Psoas muscle (tissue), 8 donors: Measurements from ENCODE around the gene IL10. TPM values are rescaled to one million over a fixed set of nuclear protein-coding genes. Genes with fewer than 3 reads are reported as not detected.
"Not testable (repeated sequence)": the region's sequence is repeated elsewhere in the genome, so short reads cannot be mapped to it uniquely, and the experiment has no call there.

Experiments
- ATAC-seq, 4 donors: fragments of 200-7000 bp; cut with Tn5 transposase; one replicate each; pipeline ENCODE4 v1.9.1; 2020; ENCODE audit warnings: moderate library complexity in 3 of 4, mild to moderate bottlenecking in 2 of 4
- DNase-seq, 2 donors: peaks; one replicate each; pipeline ENCODE4 v3.0.0-alpha.2; 2020
- H3K27ac ChIP-seq: fragments of 200-600 bp; one replicate; pipeline ENCODE4 v1.8.0; 2022
- H3K27me3 ChIP-seq, 3 donors: fragments of 200-600 bp in 1 of 3; one replicate each; pipeline versions ENCODE4 v1.6.1 to v1.8.0; 2013 to 2022; ENCODE audit warnings: low read length in 2 of 3, mild to moderate bottlenecking in 2 of 3, moderate library complexity in 1 of 3; ENCODE audit not compliant: insufficient read depth in 3 of 3
- H3K36me3 ChIP-seq, 2 donors: fragments of 200-600 bp in 1 of 2; one replicate each; pipeline versions ENCODE4 v1.6.1 to v1.8.0; 2013 to 2022; ENCODE audit warnings: low read depth in 1 of 2, mild to moderate bottlenecking in 1 of 2, moderate library complexity in 1 of 2; ENCODE audit not compliant: insufficient read depth in 1 of 2
- H3K4me1 ChIP-seq: fragments of 200-600 bp; one replicate; pipeline ENCODE4 v1.8.0; 2022
- H3K4me3 ChIP-seq: fragments of 200-600 bp; one replicate; pipeline ENCODE4 v1.8.0; 2022; ENCODE audit warnings: mild to moderate bottlenecking
- H3K9me3 ChIP-seq: fragments of 200-600 bp; one replicate; pipeline ENCODE4 v1.8.0; 2022
- WGBS, 3 donors: extraction: QIAGEN DNeasy Blood & Tissue Kit; methylation state at CpG; one replicate each; pipeline versions ENCODE4 v1.1.6 to v1.1.7; 2013; 5-methylcytosine and 5-hydroxymethylcytosine counted together
- intact Hi-C, 2 donors: fragments of 100-400 bp; cut with DNase I; formaldehyde crosslinking; loops; one replicate each; pipeline versions ENCODE4 v1.11.0 to v1.14.2; 2022
- polyA plus RNA-seq, 3 donors: library from polyadenylated mRNA; stranded (reverse); fragments of 200-250 nt; gene quantifications; one replicate each; pipeline ENCODE4 v1.2.3, GENCODE V29; 2013
- total RNA-seq, 4 donors: library from RNA; stranded (reverse); fragmentation: NEBNext Ultra II Directional in 2 of 4; extraction: Animal tissue kit (Norgen Biotek cat#: 25700) in 2 of 4; gene quantifications; one replicate each; pipeline versions ENCODE4 v1.2.1 to v1.2.4, GENCODE V29; 2021 to 2023
- TF ChIP-seq, protein P1 (sequence below): fragments of 200-600 bp; IDR thresholded peaks from one replicate; pipeline ENCODE4 v1.8.0; 2022; ENCODE audit warnings: antibody characterized with exemption
- donor health status: healthy with polysubstance abuse.
- donor health status: DM: no; HTN: no; CAD: no; lungs with moderate emphysema.
- donor health status: Bipolar disorder and iron deficiency.
- donor health status: healthy.
- donor health status: DM: yes; HTN: yes; CAD: no.
- donor health status: DM: no; HTN: no; CAD: no.
- donor health status: DM: no; HTN: no; CAD: no.
- donor health status: DM: yes; HTN: yes; CAD: no.

IL10 gene
- total and polyA plus RNA-seq, 7 donors: 0.20 to 0.82 (median 0.38) TPM; not detected in 1

DNA sequence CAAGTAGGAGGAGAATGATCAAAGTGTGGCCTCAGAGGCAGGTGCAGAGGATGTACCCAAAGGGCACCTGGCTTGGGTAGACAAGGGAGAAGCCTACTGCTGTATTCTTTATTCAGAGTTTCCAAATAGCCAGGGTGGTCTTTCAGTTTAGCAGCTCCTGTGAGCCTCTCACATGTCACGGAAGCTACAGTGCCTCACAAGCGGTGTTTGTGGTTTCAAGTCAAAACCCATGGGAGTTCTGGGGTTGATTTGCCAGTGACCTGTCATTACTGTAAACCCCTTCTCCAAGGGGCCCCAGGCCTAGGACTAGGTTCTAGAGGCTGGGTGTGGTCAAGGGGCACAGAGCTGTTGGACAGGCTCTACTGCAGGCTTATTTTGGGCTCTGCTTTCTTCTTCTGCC lies 10.2 kb upstream of the IL10 start:
- no peak overlapping the region for H3K27ac ChIP-seq
- no peak overlapping the region for H3K4me3 ChIP-seq
- no peaks in the 10 kb centered on the region for H3K27me3 ChIP-seq
- H3K4me1 ChIP-seq: no peaks in the 10 kb centered on the region
- H3K9me3 ChIP-seq: no peaks in the 10 kb centered on the region
- intact Hi-C loops: no loop called here
- ATAC-seq (no peak), DNase-seq (no peak)
- TF ChIP-seq, protein P1, sequence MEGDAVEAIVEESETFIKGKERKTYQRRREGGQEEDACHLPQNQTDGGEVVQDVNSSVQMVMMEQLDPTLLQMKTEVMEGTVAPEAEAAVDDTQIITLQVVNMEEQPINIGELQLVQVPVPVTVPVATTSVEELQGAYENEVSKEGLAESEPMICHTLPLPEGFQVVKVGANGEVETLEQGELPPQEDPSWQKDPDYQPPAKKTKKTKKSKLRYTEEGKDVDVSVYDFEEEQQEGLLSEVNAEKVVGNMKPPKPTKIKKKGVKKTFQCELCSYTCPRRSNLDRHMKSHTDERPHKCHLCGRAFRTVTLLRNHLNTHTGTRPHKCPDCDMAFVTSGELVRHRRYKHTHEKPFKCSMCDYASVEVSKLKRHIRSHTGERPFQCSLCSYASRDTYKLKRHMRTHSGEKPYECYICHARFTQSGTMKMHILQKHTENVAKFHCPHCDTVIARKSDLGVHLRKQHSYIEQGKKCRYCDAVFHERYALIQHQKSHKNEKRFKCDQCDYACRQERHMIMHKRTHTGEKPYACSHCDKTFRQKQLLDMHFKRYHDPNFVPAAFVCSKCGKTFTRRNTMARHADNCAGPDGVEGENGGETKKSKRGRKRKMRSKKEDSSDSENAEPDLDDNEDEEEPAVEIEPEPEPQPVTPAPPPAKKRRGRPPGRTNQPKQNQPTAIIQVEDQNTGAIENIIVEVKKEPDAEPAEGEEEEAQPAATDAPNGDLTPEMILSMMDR: no peak
- no peaks in the 10 kb centered on the region for H3K36me3 ChIP-seq
- 87 to 90% (median 87%) methylated on average over 2 of the region's 2 CpGs for WGBS, 3 donors

DNA sequence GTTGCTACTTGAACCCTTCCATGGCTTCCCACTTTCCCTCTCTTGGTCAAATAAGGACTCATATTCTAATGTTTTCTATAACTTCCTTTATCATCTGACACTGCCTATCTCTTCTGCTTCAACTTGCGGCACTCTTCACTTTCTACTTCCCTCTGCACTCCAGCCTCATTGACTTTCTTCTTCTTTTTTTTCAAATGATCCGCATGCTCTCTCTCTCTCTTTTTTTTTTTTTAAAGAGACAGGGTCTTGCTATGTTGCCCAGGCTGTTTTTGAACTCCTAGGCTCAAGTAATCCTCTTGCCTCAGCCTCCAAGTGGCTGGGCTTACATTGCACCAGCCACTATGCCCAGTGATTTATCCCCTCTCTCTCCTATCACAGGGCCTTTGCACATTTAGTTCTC lies 7.3 kb upstream of the IL10 start:
- DNase-seq (no peak), ATAC-seq (no peak)
- Histone ChIP-seq H3K4me1 (no peaks in the 10 kb centered on the region), H3K9me3 (no peaks in the 10 kb centered on the region), H3K27ac (no peak overlapping the region), H3K36me3 (no peaks in the 10 kb centered on the region), H3K4me3 (no peak overlapping the region), H3K27me3 (no peaks in the 10 kb centered on the region)
- TF ChIP-seq, protein P1: no peak
- intact Hi-C loops: no loop called here
- 64 to 72% (median 65%) methylated on average over 2 of the region's 2 CpGs for WGBS, 3 donors

DNA sequence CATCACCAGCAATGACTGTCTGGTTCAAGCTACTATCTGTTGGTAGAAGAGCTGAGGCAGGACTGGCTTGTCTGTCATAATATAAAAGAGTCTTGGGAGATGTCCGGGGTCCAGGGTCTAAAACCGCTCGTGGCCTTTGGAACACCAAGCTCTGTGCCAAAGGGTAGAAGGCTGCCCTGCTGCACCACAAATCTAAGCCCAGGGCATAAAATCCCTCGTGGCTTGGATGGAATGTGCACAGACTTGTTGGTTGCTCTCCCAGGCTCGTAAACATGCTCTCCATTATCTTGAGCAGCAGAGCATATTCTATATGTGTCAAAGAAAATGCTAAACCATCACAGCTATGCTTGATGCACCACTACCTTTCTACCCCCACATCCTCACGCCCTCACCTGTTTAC lies 6.6 kb upstream of the IL10 start:
- H3K27ac ChIP-seq: not testable (repeated sequence)

GRCh38 chr1:206778031-206778430 lies 5.7 kb upstream of the IL10 start:
- WGBS, 3 donors: 85 to 87% (median 85%) methylated on average over 7 of the region's 7 CpGs
- DNase-seq (no peak), ATAC-seq (no peak)
- no peaks in the 10 kb centered on the region for H3K27me3 ChIP-seq
- TF ChIP-seq, protein P1: no peak
- no peaks in the 10 kb centered on the region for H3K4me1 ChIP-seq
- H3K9me3 ChIP-seq: no peaks in the 10 kb centered on the region
- H3K36me3 ChIP-seq: no peaks in the 10 kb centered on the region
- no peak overlapping the region for H3K4me3 ChIP-seq
- intact Hi-C loops: no loop called here
- no peak overlapping the region for H3K27ac ChIP-seq

More for the DNA sequence above, 6.6 kb upstream of the IL10 start:
- 70 to 74% (median 71%) methylated on average over 6 of the region's 6 CpGs for WGBS, 3 donors
- H3K36me3 ChIP-seq, H3K4me1 ChIP-seq, intact Hi-C loops, H3K27me3 ChIP-seq, DNase-seq, ATAC-seq, H3K4me3 ChIP-seq, H3K9me3 ChIP-seq: not testable (repeated sequence)

- no peaks in the 10 kb centered on the region for H3K4me1 ChIP-seq
- TF ChIP-seq, protein P1: no peak
- ATAC-seq: no peak
Measured at GRCh38 chr1:206776229-206776628, 3.9 kb upstream of the IL10 start.

More at GRCh38 chr1:206776229-206776628, 3.9 kb upstream of the IL10 start:
- no peaks in the 10 kb centered on the region for H3K27me3 ChIP-seq
- no peaks in the 10 kb centered on the region for H3K36me3 ChIP-seq
- DNase-seq: no peak
- H3K9me3 ChIP-seq: no peaks in the 10 kb centered on the region
- intact Hi-C loops: no loop called here
- WGBS, 3 donors: 76 to 88% (median 78%) methylated on average over 4 of the region's 4 CpGs
- H3K4me3 ChIP-seq: no peak overlapping the region
- no peak overlapping the region for H3K27ac ChIP-seq
